NCI-H1105 (cell line): ENCODE measurements around the gene PCGF3.

ENCODE experiments used
- DNase-seq: peaks from one replicate; lab custom pipeline; 2025; lab: John Stamatoyannopoulos, UW

Gene PCGF3

GRCh38 chr4:784401-785331 is 79.0 kb downstream of the PCGF3 start:
- no peak for DNase-seq

DNA sequence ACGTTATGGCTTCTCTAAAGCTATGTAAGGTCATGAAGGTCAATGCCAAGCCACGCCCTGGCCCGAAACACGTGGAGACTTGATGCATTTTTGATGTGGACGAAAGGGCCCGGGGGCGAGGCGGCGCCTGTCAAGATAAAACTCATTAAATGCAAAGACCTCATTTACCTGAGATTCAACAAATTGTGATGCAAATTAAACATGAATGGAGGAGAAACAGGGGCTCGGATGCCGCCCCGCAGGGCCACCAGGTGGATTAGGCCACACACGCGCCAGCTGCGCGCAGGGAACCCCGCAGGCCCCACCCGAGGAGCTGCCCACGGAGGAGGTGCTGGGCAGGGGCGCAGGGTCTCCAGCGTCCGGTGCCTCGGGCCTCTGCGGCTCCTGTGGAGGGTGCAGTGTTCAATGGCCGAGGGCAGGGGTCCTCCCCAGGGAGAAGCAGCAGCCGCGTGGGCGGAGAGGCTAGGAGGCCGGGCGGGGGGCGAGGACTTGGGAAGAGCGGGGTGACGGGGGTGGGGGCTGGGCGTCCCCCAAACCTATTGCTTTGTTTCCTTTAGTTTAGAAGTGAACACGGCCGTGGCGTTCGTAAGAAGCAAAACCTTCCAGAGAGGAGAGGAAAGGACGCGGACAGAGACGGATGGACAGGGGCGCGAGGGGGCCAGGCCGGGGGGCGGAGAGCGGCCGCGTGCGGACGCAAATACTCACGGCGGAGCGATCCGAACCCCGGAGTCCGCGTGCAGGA is 79.9 kb downstream of the PCGF3 start:
- no peak for DNase-seq

GRCh38 chr4:786074-786741 is 80.6 kb downstream of the PCGF3 start:
- no peak for DNase-seq

- DNase-seq = no peak
Observed at GRCh38 chr4:786861-787300, 81.2 kb downstream of the PCGF3 start.

- DNase-seq = no peak
Observed at GRCh38 chr4:787561-787981, 81.9 kb downstream of the PCGF3 start.

- no peak for DNase-seq
Observed at GRCh38 chr4:788006-788635, 82.5 kb downstream of the PCGF3 start.

DNA sequence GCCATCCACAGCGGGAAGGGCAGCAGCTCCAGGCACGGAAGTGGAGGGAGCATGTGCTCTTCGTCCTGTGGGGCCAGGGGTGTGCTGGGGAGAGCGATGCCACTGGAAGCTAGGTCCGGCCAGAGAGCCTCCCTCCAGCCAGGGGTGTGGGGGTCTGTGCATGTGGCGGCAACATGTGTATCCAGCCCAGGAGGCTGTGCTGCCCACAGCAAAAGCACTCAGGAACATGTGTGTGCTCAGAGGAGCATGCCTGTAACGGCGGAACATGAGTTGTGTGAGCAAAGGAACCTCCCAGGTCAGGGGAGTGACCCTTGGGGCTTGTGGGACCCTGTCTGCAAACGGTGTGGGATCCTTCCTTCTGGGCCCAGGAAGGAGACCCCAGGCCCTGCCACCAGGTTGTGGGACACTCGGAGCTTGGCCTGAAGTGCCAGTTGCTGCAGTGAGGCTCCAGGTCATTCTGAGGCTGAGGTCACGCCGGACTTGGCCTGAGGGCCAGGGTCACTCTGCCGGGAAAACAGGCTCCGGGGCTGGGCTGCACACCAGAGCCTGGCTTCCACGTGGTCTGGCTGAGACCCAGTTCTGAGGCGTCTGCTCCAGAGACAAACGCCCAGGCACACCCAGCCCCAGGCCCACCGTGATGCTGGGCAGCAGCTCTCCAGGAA is 83.1 kb downstream of the PCGF3 start:
- no peak for DNase-seq

- DNase-seq = no peak
Observed at GRCh38 chr4:789571-790465, 84.2 kb downstream of the PCGF3 start.

- DNase-seq = no peak
Observed at GRCh38 chr4:790466-790820, 84.8 kb downstream of the PCGF3 start.

DNA sequence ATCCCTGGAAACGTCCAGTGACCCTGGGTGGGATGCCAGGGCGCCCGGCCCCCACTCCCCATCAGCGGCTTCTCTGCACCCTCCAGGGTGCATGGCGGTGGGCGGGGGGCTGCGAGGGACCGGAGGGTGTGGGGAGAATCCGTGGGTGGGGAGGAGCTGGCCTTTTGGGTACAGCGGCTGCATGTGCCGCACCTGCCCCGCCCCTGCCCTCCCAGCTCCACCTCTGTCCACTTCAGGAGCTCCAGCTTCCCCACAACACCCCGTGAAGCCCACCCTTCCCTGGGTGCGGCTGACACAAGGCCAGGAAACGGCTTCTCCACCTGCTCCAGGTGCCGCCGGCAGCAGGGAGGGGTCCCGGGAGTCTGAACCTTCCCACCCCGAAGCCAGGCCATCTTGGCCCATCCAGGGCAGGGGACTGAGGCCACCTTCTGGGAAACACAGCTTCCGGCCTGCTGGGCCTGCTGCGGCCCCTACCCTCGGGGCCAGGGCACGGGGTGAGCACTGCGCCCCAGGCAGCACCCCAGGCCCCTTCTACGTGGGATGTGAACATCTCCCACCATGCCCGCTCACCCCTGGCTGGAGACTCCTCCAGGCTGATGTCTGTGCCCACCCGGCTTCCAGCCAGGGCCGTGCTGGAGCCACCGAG is 85.7 kb downstream of the PCGF3 start:
- DNase-seq = no peak

- DNase-seq = no peak
Observed at GRCh38 chr4:791898-792625, 86.4 kb downstream of the PCGF3 start.

DNA sequence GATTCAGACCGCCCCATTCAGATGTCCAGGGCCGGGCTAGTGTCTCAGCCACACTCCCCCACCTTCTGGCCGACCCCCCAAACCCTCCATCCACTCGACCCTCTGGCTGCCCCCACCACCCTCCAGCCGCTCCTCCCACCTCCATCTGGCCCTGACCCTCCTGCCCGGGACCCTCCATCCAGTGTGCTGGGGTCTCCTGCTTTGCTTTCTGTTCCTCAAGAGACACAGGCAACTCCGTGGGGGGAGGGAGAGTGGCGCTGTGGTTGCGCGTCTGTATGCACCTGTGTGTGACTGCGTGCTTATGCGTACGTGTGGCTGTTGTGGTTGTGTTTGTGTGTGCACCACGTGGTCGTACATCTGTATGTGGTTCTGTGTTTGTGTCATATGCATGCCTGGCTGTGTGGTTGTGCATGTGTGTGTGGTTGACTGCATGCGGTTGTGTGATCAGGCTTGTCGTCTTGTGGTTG is 87.0 kb downstream of the PCGF3 start:
- no peak for DNase-seq

DNA sequence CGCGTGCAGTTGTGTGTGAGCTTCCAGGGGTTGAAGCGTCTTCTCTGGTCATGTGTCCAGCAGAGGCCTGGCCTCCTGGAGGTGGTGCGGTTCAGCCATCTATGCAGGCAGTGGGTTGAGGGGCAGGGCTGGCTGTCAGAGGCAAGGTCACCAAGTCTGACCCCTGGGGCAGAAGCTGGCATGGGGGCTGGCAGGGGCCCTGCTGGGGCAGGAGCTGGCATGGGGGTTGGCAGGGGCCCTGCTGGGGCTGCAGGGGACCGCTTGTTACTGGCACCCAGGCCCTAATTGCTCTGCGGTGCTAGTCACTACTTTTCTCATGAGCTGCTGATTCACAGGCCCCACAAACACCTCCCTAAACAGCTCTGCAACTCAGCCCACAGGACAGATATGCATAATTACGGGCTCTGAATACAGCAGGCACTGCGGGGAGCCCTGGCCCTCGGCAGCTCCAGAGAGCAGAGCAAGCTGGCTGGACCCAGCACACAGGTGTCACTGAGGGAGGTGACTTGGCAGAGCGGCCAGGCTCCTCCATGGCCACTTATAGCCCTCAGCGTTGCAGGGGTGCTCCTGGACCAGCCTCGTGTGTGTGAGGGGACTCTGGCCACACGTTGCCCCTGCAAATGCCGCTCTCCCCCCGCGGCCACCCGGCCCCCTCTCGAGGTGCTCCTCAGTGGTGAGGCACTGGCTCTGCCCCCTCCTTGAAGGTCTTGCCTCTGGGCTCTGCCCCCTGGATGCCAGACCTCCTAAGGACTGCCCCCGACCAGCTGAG is 87.6 kb downstream of the PCGF3 start:
- no peak for DNase-seq

DNA sequence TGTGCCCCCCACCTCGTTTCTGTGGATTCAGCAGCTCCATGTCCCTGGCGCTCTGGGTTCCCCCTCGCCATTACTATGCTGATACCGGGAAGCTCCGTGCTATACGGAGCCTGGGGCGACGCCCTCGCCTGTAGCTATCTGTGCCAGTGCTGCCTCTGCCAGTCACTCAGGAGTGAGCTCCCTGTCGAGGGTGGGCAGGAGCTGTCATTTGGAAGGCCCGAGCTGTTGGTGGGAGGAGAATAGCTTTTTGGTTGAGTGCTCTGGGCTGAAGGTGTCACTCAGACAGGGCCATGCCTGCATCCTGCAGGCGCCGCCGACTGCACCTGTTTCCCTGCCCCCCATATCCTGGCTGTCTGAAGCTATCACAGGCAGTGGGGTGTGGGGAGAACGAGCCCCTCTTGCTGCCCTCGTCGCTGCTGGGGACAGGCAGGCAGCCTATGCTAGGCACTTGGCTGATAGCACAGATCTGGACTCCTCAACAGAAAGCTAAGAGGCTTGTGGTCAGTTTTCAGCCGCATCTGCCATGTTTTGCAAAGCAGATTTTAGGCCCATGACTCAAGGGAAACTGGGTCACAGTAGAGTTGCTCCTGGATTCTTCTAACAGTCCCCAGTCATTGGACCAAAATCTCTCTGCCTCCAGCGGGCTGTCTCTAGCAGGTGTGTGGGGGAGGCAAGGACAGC is 88.4 kb downstream of the PCGF3 start:
- no peak for DNase-seq

DNA sequence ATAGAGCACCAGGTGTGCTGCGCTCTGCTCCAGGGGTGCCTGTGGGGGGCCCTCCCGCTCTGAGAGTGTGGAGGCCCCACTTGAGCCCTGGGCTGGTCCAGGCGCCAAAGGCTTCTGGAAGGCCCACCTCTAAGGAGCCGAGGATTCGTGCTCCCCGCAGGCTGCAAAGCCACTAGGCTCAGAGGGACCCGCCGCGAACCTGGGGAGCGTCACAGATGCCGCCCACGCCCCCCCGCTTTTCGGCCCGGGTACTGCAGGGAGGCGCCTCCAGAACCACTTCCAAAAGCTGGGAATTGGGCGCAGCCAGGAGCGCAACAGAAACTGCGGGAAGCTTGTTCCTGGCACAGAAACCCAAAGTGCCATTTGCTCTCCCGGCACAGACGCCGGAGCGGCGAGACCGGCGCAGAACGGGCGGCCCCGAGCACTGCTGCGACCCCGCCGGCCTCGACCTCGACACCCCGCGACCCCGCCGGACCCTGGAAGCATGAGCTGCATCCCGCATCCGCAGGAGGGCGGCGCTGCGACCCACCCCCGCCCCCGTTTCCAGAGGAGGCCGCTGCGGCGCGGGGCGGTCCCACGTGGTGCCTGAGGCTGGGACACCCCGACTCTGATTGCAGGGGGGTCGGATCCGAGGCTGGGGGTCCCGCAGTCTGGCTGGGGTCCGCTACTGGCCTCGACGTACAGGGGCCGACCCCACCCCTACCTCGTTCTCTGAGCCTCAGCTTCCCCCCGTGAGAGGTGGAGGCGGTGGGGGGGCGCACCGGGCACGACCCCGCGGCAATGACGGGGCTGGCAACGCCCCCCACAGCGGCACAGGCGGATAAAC is 89.5 kb downstream of the PCGF3 start:
- peak; percentile 15 for DNase-seq

DNA sequence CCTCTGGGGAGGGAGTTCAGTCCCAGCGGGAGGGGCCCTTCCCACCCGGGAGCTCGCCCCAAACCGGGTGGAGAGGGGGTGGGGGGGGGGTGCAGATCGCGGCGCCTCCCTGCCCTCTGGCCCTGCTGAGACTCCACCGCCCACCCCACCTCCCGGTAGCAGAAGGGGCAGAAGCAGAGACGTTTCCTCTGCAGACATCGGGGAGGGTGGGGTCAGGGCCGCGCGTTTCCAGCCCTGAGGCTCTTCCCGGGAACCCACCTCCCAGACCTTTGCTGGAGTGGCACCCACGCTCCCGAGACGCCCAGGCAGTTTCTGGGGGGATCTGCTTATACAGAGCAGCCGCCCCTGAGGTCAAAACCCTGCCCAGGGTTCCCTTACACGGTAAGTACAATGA is 90.1 kb downstream of the PCGF3 start:
- no peak for DNase-seq

DNA sequence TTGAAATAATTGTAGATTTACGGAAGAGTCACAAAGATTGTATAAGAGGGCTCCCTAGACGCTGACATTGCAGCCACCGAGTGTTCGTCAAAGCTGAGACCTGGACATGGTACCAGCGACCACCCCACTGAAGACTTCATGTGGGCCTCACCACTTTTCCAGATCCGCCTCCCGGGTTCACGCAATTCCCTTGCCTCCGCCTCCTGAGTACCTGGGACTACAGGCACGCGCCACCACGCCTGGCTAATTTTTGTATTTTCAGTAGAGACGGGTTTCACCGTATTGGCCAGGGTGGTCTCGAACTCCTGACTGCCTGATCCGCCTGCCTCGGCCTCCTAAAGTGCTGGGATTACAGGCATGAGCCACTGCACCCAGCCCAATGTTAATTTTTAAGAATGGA is 90.6 kb downstream of the PCGF3 start:
- DNase-seq = no peak
